HG02970 (cell line): ENCODE measurements around the gene PCDH15.

Experiments
- ATAC-seq: cut with Tn5 transposase; IDR thresholded peaks from one replicate; pipeline ENCODE4 v1.9.1; 2021; ENCODE audit warnings: mild to moderate bottlenecking, moderate library complexity, moderate number of reproducible peaks; ENCODE audit not compliant: unreplicated experiment, low FRiP score

The PCDH15 gene

GRCh38 chr10:53754596-53755250, 1046.3 kb downstream of the PCDH15 start:
- ATAC-seq: no peak
